Fibroblast of lung (primary cell): ENCODE measurements around the gene SLC16A8. TPM values are rescaled to one million over a fixed set of nuclear protein-coding genes. Genes with fewer than 3 reads are reported as not detected.

ENCODE experiments used
- DNase-seq, 2 donors: peaks; one replicate each; pipeline versions ENCODE4 v3.0.0 to v3.0.0-alpha.2; 2010; ENCODE audit warnings: low read depth in 2 of 2
- H2AFZ ChIP-seq: 2 replicates; pipeline ENCODE4 v1.5.1; 2012; ENCODE audit warnings: low read length, control low read depth, inconsistent platforms
- H3K27ac ChIP-seq: 2 replicates; pipeline ENCODE4 v1.5.1; 2011; ENCODE audit warnings: low read length, control low read depth; ENCODE audit not compliant: insufficient read depth
- H3K27me3 ChIP-seq: 2 replicates; pipeline ENCODE4 v1.5.1; 2011; ENCODE audit warnings: mild to moderate bottlenecking, low read length; ENCODE audit not compliant: control insufficient read depth, insufficient read depth
- H3K36me3 ChIP-seq: 2 replicates; pipeline ENCODE4 v1.5.1; 2011; ENCODE audit warnings: low read length; ENCODE audit not compliant: control insufficient read depth, insufficient read depth
- H3K4me1 ChIP-seq: 2 replicates; pipeline ENCODE4 v1.5.1; 2011; ENCODE audit warnings: low read length; ENCODE audit not compliant: control insufficient read depth, insufficient read depth; ENCODE audit errors: extremely low read depth
- H3K4me2 ChIP-seq: 2 replicates; pipeline ENCODE4 v1.5.1; 2011; ENCODE audit warnings: low read length, control low read depth; ENCODE audit not compliant: insufficient read depth; ENCODE audit errors: extremely low read depth
- H3K4me3 ChIP-seq, 4 experiments: fragments of 200-600 bp in 1 of 4; sonication (generic) in 1 of 4; replicated peaks in 1 of 4; 2 replicates each; pipeline ENCODE4 v1.5.1; 2011 to 2016; ENCODE audit warnings: low read length in 4 of 4, low read depth in 3 of 4, mild to moderate bottlenecking in 3 of 4, control low read depth in 2 of 4, inconsistent platforms in 1 of 4, mixed read lengths in 1 of 4; ENCODE audit not compliant: insufficient read depth in 1 of 4; ENCODE audit errors: control extremely low read depth in 1 of 4
- H3K79me2 ChIP-seq: 2 replicates; pipeline ENCODE4 v1.5.1; 2012; ENCODE audit warnings: mild to moderate bottlenecking, low read length, inconsistent platforms; ENCODE audit not compliant: control insufficient read depth, insufficient read depth
- H3K9ac ChIP-seq: 2 replicates; pipeline ENCODE4 v1.5.1; 2011; ENCODE audit warnings: mild to moderate bottlenecking, low read length, control low read depth; ENCODE audit not compliant: insufficient read depth
- H3K9me3 ChIP-seq: 2 replicates; pipeline ENCODE4 v1.5.1; 2012; ENCODE audit warnings: low read depth, low read length; ENCODE audit not compliant: control insufficient read depth, insufficient read depth
- H4K20me1 ChIP-seq: 2 replicates; pipeline ENCODE4 v1.5.1; 2011; ENCODE audit warnings: low read length; ENCODE audit not compliant: control insufficient read depth, insufficient read depth; ENCODE audit errors: extremely low read depth
- CTCF ChIP-seq, 2 donors: IDR thresholded peaks in 1 of 2; conservative IDR thresholded peaks in 1 of 2; 1 replicate in 1 of 2; 2 replicates in 1 of 2; pipeline ENCODE4 v1.5.1; 2011 to 2012; ENCODE audit warnings: low read length in 2 of 2, control low read depth in 1 of 2, inconsistent platforms in 1 of 2, low read depth in 1 of 2, mild to moderate bottlenecking in 1 of 2
- EZH2 ChIP-seq: IDR thresholded peaks from 2 replicates; pipeline ENCODE4 v1.5.1; 2012; ENCODE audit warnings: low read length, control low read depth, mild to moderate bottlenecking; ENCODE audit errors: missing control alignments
- polyA plus RNA-seq, 2 donors: library from polyadenylated mRNA; depleted of rRNA in 1 of 2; stranded (reverse) in 1 of 2; unstranded in 1 of 2; fragments of >200 nt; gene quantifications; 2 replicates each; pipeline ENCODE4 v1.2.1, GENCODE V29; 2011 to 2012; ENCODE audit warnings: missing spikeins in 1 of 2
- total RNA-seq: library from RNA; depleted of rRNA; stranded (reverse); fragments of >200 nt; gene quantifications from 2 replicates; pipeline ENCODE4 v1.2.1, GENCODE V29; 2014

SLC16A8 gene
- total and polyA plus RNA-seq, 2 donors (not counting 1 experiment from before 2014, with no cell fraction given) = under 0.01 TPM; not detected in 1

- TF ChIP-seq CTCF (conservative IDR thresholded peaks at IDR 0.05 in 1 of 2, IDR thresholded peaks at IDR 0.05 in 1 of 2; ENCODE audit: low read depth in 1 of 2, low read length in 2 of 2) (no peak), EZH2 (no peak)
- no peak overlapping the region for H3K27ac ChIP-seq
- H3K4me1 ChIP-seq = no peaks in the 10 kb centered on the region
- no peaks in the 10 kb centered on the region for H3K36me3 ChIP-seq
- no peaks in the 10 kb centered on the region for H3K9me3 ChIP-seq
- H3K9ac ChIP-seq = no peak overlapping the region
- H3K4me2 ChIP-seq = no peak overlapping the region
- H3K27me3 ChIP-seq = peaks cover 8% of the 10 kb centered on the region
- no peak overlapping the region for H2AFZ ChIP-seq
- no peak overlapping the region for H3K4me3 ChIP-seq
- H4K20me1 ChIP-seq = no peaks in the 10 kb centered on the region
- H3K79me2 ChIP-seq = no peaks in the 10 kb centered on the region
- DNase-seq = no peak
Observed at GRCh38 chr22:38085056-38085455, 1.1 kb upstream of the SLC16A8 start.

- DNase-seq = no peak
- Histone ChIP-seq H2AFZ (no peak overlapping the region), H3K27me3 (peaks cover 8% of the 10 kb centered on the region), H3K36me3 (no peaks in the 10 kb centered on the region), H3K9ac (no peak overlapping the region), H3K4me2 (no peak overlapping the region), H3K27ac (no peak overlapping the region), H3K9me3 (no peaks in the 10 kb centered on the region), H3K4me3 (no peak overlapping the region), H3K4me1 (no peaks in the 10 kb centered on the region), H3K79me2 (no peaks in the 10 kb centered on the region), H4K20me1 (no peaks in the 10 kb centered on the region)
- TF ChIP-seq EZH2 (no peak), CTCF (conservative IDR thresholded peaks at IDR 0.05 in 1 of 2, IDR thresholded peaks at IDR 0.05 in 1 of 2; ENCODE audit: low read depth in 1 of 2, low read length in 2 of 2) (no peak)
Observed at GRCh38 chr22:38082986-38083710, 836 bp downstream of the SLC16A8 start.

- no peak overlapping the region for H3K9ac ChIP-seq
- H3K4me3 ChIP-seq = no peak overlapping the region
- H3K4me1 ChIP-seq = no peaks in the 10 kb centered on the region
- TF ChIP-seq CTCF (conservative IDR thresholded peaks at IDR 0.05 in 1 of 2, IDR thresholded peaks at IDR 0.05 in 1 of 2; ENCODE audit: low read depth in 1 of 2, low read length in 2 of 2) (no peak), EZH2 (no peak)
- no peak overlapping the region for H3K4me2 ChIP-seq
- H2AFZ ChIP-seq = no peak overlapping the region
- H3K79me2 ChIP-seq = no peaks in the 10 kb centered on the region
- H3K36me3 ChIP-seq = no peaks in the 10 kb centered on the region
- H3K27me3 ChIP-seq = peaks cover 8% of the 10 kb centered on the region
- H3K9me3 ChIP-seq = no peaks in the 10 kb centered on the region
- no peak for DNase-seq
- H4K20me1 ChIP-seq = no peaks in the 10 kb centered on the region
- H3K27ac ChIP-seq = no peak overlapping the region
Observed at GRCh38 chr22:38081941-38082828, 1.8 kb downstream of the SLC16A8 start.
